Large intestine (tissue), 12 donors: Measurements from ENCODE around the gene ST8SIA4. TPM values are rescaled to one million over a fixed set of nuclear protein-coding genes. Genes with fewer than 3 reads are reported as not detected.
A peak's percentile ranks its signal among the peaks of the same experiment; 100 is the strongest.

Experiments used
- DNase-seq, 2 donors: peaks; one replicate each; pipeline versions ENCODE4 v3.0.0 to v3.0.0-alpha.2; 2013
- H3K27ac ChIP-seq: one replicate; pipeline ENCODE4 v1.5.1; 2013; ENCODE audit warnings: low read length
- H3K27me3 ChIP-seq: 2 replicates; pipeline ENCODE4 v1.6.1; 2013; ENCODE audit warnings: low read length; ENCODE audit not compliant: control insufficient read depth, insufficient read depth
- H3K36me3 ChIP-seq: 2 replicates; pipeline ENCODE4 v1.6.1; 2013; ENCODE audit warnings: low read length; ENCODE audit not compliant: control insufficient read depth, insufficient read depth
- H3K4me1 ChIP-seq: one replicate; pipeline ENCODE4 v1.6.1; 2013; ENCODE audit warnings: low read length; ENCODE audit not compliant: control insufficient read depth, insufficient read depth
- H3K4me3 ChIP-seq: one replicate; pipeline ENCODE4 v1.5.1; 2013; ENCODE audit warnings: low read length
- H3K9me3 ChIP-seq: one replicate; pipeline ENCODE4 v1.6.1; 2013; ENCODE audit warnings: mild to moderate bottlenecking, low read depth, low read length, moderate library complexity; ENCODE audit not compliant: control insufficient read depth
- WGBS: methylation state at CpG from one replicate; pipeline ENCODE4 v1.1.5; 2013; ENCODE audit warnings: low lambda C conversion rate; ENCODE audit not compliant: insufficient coverage; 5-methylcytosine and 5-hydroxymethylcytosine counted together
- long read RNA-seq, 11 donors: transcript quantifications; one replicate each; lab custom pipeline, GENCODE V29; 2026
- polyA plus RNA-seq: library from polyadenylated mRNA; unstranded; fragments of 120-200 nt; gene quantifications from one replicate; pipeline ENCODE4 v1.2.1, GENCODE V29; 2013

ST8SIA4 gene, protein sequence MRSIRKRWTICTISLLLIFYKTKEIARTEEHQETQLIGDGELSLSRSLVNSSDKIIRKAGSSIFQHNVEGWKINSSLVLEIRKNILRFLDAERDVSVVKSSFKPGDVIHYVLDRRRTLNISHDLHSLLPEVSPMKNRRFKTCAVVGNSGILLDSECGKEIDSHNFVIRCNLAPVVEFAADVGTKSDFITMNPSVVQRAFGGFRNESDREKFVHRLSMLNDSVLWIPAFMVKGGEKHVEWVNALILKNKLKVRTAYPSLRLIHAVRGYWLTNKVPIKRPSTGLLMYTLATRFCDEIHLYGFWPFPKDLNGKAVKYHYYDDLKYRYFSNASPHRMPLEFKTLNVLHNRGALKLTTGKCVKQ
- 4.7 TPM for polyA plus RNA-seq
- long read RNA-seq, donor 1, full-length matches to known transcripts: 2 of 9 reads
- long read RNA-seq, donor 1, partial matches to known transcripts: 7 of 9 reads
- long read RNA-seq, donor 1, other reads (novel, unspliced or antisense): 0 of 9 reads
- long read RNA-seq, donor 2, full-length matches to known transcripts: 5 of 5 reads
- long read RNA-seq, donor 2, partial matches to known transcripts: 0 of 5 reads
- long read RNA-seq, donor 2, other reads (novel, unspliced or antisense): 0 of 5 reads
- long read RNA-seq, donor 3, full-length matches to known transcripts: 1 of 1 reads
- long read RNA-seq, donor 3, partial matches to known transcripts: 0 of 1 reads
- long read RNA-seq, donor 3, other reads (novel, unspliced or antisense): 0 of 1 reads
- long read RNA-seq, donor 4: 0 reads
- long read RNA-seq, donor 5, full-length matches to known transcripts: 3 of 3 reads
- long read RNA-seq, donor 5, partial matches to known transcripts: 0 of 3 reads
- long read RNA-seq, donor 5, other reads (novel, unspliced or antisense): 0 of 3 reads
- long read RNA-seq, donor 6, full-length matches to known transcripts: 3 of 3 reads
- long read RNA-seq, donor 6, partial matches to known transcripts: 0 of 3 reads
- long read RNA-seq, donor 6, other reads (novel, unspliced or antisense): 0 of 3 reads
- long read RNA-seq, donor 7, full-length matches to known transcripts: 2 of 2 reads
- long read RNA-seq, donor 7, partial matches to known transcripts: 0 of 2 reads
- long read RNA-seq, donor 7, other reads (novel, unspliced or antisense): 0 of 2 reads
- long read RNA-seq, donor 8, full-length matches to known transcripts: 5 of 5 reads
- long read RNA-seq, donor 8, partial matches to known transcripts: 0 of 5 reads
- long read RNA-seq, donor 8, other reads (novel, unspliced or antisense): 0 of 5 reads
- long read RNA-seq, donor 9, full-length matches to known transcripts: 1 of 1 reads
- long read RNA-seq, donor 9, partial matches to known transcripts: 0 of 1 reads
- long read RNA-seq, donor 9, other reads (novel, unspliced or antisense): 0 of 1 reads
- long read RNA-seq, donor 10, full-length matches to known transcripts: 3 of 3 reads
- long read RNA-seq, donor 10, partial matches to known transcripts: 0 of 3 reads
- long read RNA-seq, donor 10, other reads (novel, unspliced or antisense): 0 of 3 reads
- long read RNA-seq, donor 11, full-length matches to known transcripts: 2 of 2 reads
- long read RNA-seq, donor 11, partial matches to known transcripts: 0 of 2 reads
- long read RNA-seq, donor 11, other reads (novel, unspliced or antisense): 0 of 2 reads

DNA sequence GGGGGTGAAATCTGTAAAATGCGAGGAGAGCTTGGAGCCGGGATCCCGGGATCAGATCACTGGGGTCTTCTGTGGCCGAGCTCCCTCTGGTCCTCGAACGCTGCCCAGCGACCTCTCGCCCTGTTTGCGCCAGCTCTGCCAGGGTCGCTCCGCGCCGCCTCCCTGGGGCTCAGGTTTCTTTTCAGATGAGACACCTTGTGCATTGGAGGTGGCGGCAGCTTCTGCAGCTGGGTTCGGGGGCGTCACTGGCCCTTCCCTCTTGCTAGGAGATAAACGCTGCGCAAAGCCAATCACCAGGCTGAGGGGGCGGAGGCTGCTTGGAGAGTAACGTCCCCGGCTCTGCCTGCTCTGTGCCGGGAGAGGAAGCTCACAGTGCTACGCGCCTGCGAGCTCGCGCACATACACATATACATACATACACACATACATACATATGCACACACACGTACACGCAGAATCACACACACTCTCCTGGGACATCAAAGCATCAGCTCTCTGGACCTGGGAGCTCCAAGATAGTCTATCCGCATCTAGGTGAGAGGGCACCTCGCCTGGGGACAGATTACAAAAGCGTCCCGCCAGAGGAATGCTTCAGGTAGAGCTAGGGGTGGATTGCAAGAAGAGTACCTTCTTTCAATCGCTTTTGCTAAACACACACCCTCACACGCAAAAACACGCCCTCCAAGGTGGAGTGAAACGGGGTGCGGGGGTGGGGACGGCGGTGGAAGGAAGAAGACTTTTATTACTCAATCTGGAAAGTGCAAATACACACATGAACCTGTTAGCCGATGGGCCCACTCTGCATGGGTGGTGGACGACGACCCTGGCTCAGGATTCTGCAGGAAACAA, at the start of gene ST8SIA4:
Gene ST8SIA4 (minus strand): TSS at position 244 of the 849 bp plus-strand sequence. CDS start 327 bp downstream, outside the sequence.
- peak within 1 kb of the TSS; percentile 16 for H3K27ac ChIP-seq
- no CpG with 5 or more reads among the region's 43 CpGs for WGBS
- H3K9me3 ChIP-seq: no peaks in the 10 kb centered on the region
- DNase-seq: peak; percentile 67 to 76
- H3K4me1 ChIP-seq: no peaks in the 10 kb centered on the region
- peak within 1 kb of the TSS; percentile 50 for H3K4me3 ChIP-seq
- no peaks in the 10 kb centered on the region for H3K36me3 ChIP-seq
- H3K27me3 ChIP-seq: peaks cover 52% of the 10 kb centered on the region

DNA sequence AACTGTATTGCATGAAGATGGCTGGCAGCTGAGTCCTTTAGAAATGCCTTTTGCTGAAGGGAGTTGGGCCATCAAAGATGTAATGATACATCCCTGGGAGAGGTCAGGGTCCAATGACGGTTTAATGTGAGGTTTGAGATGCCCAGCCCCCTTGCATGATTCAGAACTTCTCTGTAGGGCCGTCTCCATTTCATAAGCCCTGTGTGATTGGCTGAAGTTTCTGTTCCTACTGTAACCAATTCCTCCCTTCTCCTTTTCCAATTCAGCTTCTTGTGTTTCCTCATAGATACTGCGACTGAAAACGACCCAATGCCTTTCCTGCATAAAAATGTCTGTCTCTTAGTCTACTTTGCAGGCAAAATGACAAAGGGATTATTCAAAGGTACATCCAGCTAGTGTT, 47.9 kb upstream of the ST8SIA4 start:
- Histone ChIP-seq H3K4me3 (no peak overlapping the region), H3K4me1 (no peaks in the 10 kb centered on the region), H3K27me3 (no peaks in the 10 kb centered on the region), H3K9me3 (no peaks in the 10 kb centered on the region), H3K27ac (no peak overlapping the region), H3K36me3 (no peaks in the 10 kb centered on the region)
- no peak for DNase-seq
- no CpG with 5 or more reads among the region's 4 CpGs for WGBS

GRCh38 chr5:100913298-100913697, 10.2 kb upstream of the ST8SIA4 start:
- no peak overlapping the region for H3K27ac ChIP-seq
- DNase-seq: no peak
- no peak overlapping the region for H3K4me3 ChIP-seq
- WGBS: 100% methylated on average over 1 of the region's 2 CpGs
- H3K4me1 ChIP-seq: no peaks in the 10 kb centered on the region
- no peaks in the 10 kb centered on the region for H3K36me3 ChIP-seq
- H3K27me3 ChIP-seq: no peaks in the 10 kb centered on the region
- no peaks in the 10 kb centered on the region for H3K9me3 ChIP-seq

GRCh38 chr5:100909034-100909433, 6.0 kb upstream of the ST8SIA4 start:
- no peaks in the 10 kb centered on the region for H3K9me3 ChIP-seq
- no peak overlapping the region for H3K27ac ChIP-seq
- H3K4me1 ChIP-seq: no peaks in the 10 kb centered on the region
- H3K4me3 ChIP-seq: no peak overlapping the region
- peak in 1 of 2 donors; percentile 5 for DNase-seq
- H3K27me3 ChIP-seq: peaks cover 13% of the 10 kb centered on the region
- H3K36me3 ChIP-seq: no peaks in the 10 kb centered on the region
- WGBS: 100% methylated on average over 2 of the region's 4 CpGs

DNA sequence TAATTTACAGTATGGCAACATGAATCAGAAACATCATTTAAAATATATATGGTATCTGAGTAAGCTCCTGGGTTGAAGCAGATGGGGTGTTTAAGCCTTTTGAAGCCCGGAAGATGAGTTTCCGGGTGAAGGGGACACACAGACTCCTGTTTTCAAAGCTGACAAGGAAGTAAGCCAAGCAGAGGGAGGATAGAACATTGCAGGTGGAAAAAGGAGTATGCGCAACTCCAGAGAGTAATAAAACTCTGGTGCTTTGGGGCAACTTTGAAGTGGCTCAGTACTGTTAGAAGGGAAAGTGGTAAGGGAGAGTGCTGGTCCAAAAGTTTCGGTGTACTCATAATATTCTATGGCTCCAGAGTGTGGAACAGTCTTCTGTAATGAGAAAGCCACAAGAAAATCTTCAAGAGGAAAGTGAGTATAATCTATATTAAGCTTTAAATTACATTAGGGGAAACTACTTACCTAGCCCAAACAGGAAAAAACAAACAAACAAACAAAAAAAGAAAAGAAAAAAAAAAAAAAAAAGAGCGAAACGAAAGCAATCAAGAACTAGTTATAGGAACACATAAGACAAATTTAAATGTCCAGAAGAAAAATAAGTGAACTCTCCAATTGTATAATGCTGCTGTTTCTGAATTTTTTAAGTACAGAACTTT, 2.3 kb upstream of the ST8SIA4 start:
- peaks cover 46% of the 10 kb centered on the region for H3K27me3 ChIP-seq
- WGBS: 93% methylated on average over 2 of the region's 6 CpGs
- no peak overlapping the region for H3K4me3 ChIP-seq
- no peak for DNase-seq
- H3K9me3 ChIP-seq: no peaks in the 10 kb centered on the region
- H3K36me3 ChIP-seq: no peaks in the 10 kb centered on the region
- no peak overlapping the region for H3K27ac ChIP-seq
- H3K4me1 ChIP-seq: no peaks in the 10 kb centered on the region

GRCh38 chr5:100904259-100904861, 1.3 kb upstream of the ST8SIA4 start:
- peak; percentile 2 to 11 for DNase-seq
- 28% methylated on average over 4 of the region's 23 CpGs for WGBS
- Histone ChIP-seq H3K4me3 (peak overlapping the region; percentile 50), H3K27me3 (peaks cover 52% of the 10 kb centered on the region), H3K36me3 (no peaks in the 10 kb centered on the region), H3K4me1 (no peaks in the 10 kb centered on the region), H3K27ac (no peak overlapping the region), H3K9me3 (no peaks in the 10 kb centered on the region)

DNA sequence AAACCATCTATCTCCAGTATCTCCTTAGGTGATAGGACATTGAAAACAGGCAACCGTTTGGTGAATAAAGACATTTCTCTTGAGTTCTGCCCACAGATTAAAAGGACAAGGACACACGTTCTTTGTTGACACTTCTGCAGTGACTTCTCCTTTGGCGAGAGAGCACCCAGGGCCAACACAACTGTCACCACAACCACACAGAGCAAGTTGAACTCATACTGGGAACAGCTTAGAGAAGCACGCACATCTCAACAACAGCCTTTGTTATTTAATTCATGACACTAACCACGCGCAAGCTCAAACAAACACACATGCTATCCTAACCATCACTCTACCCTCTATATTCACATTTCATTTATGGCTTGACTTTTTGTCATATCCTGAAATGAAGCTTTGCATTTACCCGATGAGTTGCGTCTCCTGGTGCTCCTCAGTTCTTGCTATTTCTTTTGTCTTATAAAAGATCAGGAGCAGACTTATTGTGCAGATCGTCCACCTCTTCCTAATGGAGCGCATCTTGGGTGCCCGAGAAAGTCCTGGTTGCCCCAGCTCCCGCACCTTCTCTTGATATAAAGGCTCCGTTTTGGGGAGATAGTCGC, 543 bp downstream of the ST8SIA4 start:
- DNase-seq: peak in 1 of 2 donors; percentile 12
- Histone ChIP-seq H3K36me3 (no peaks in the 10 kb centered on the region), H3K9me3 (no peaks in the 10 kb centered on the region), H3K27ac (peak overlapping the region; percentile 16), H3K4me3 (peak overlapping the region; percentile 50), H3K27me3 (peaks cover 52% of the 10 kb centered on the region), H3K4me1 (no peaks in the 10 kb centered on the region)
- 0% methylated on average over 2 of the region's 14 CpGs for WGBS

- DNase-seq: peak; percentile 16 to 39
- peaks cover 52% of the 10 kb centered on the region for H3K27me3 ChIP-seq
- peak overlapping the region; percentile 50 for H3K4me3 ChIP-seq
- no peaks in the 10 kb centered on the region for H3K9me3 ChIP-seq
- H3K36me3 ChIP-seq: no peaks in the 10 kb centered on the region
- H3K4me1 ChIP-seq: no peaks in the 10 kb centered on the region
- peak overlapping the region; percentile 59 for H3K27ac ChIP-seq
- WGBS: 7% methylated on average over 3 of the region's 9 CpGs
Measured at GRCh38 chr5:100901821-100902341, 1.2 kb downstream of the ST8SIA4 start.
